ENCODE results near the gene ZNF566.

Gene ZNF566

DNA sequence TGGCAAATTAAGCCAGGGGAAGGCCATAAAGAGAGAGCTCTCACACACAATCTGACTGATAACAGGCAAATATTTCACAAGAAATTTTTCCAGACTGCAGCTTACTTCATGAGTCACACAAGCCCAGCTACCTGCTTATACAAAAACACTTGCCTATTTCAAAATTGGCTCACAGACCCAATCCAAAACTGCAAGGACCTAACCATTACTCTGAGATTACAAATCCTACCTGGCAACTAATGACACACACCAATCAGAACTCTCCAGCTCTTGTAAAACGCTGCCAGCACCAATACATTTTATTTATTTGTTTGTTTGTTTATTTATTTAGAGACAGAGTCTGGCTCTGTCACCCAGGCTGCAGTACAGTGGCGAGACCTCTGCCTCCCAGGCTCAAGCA, 52.8 kb downstream of the ZNF566 start:
- no peak for DNase-seq

DNA sequence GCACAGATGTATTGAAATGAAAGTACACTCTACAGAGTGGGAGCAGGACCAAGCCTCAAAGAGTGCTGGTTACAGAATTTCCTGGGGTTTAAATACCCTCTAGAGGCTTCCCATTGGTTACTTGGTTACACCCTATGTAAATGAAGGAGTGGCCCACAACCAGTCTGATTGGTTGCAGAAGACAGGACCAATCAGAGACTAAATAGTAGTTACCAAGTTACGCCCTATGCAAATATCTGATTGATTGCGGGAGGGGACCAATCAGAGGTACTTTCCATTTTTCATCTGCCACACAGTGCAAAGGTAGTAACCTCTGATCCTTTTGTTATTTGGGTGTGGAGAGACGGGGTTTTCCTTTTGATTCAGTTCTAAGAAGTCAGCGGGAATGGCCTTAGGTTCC, 65.4 kb downstream of the ZNF566 start:
- no peak for DNase-seq

DNA sequence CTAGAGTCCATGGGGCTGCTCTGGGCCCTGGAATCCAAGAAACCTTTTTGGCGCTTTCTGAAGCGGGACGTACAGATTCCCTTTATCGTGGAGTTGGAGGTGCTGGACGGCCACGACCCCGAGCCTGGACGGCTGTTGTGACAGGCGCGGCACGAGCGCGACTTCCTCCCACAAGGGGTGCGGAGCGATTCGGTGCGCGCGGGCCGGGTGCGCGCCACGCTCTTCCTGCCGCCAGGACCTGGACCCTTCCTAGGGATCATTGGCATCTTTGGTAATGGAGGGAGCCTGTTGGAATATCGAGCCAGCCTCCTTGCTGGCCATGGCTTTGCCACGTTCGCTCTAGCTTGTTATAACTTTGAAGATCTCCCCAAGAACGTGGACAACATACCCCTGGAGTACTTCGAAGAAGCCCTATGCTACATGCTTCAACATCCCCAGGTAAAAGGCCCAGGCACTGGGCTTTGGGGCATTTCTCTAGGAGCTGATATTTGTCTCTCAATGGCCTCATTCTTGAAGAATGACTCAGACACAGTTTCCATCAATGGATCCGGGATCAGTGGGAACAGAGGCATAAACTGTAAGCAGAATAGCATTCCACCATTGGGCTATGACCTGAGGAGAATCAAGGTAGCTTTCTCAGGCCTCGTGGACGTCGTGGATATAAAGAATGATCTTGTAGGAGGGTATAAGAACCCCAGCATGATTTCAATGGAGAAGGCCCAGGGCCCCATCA, 67.4 kb downstream of the ZNF566 start:
- DNase-seq: no peak

DNA sequence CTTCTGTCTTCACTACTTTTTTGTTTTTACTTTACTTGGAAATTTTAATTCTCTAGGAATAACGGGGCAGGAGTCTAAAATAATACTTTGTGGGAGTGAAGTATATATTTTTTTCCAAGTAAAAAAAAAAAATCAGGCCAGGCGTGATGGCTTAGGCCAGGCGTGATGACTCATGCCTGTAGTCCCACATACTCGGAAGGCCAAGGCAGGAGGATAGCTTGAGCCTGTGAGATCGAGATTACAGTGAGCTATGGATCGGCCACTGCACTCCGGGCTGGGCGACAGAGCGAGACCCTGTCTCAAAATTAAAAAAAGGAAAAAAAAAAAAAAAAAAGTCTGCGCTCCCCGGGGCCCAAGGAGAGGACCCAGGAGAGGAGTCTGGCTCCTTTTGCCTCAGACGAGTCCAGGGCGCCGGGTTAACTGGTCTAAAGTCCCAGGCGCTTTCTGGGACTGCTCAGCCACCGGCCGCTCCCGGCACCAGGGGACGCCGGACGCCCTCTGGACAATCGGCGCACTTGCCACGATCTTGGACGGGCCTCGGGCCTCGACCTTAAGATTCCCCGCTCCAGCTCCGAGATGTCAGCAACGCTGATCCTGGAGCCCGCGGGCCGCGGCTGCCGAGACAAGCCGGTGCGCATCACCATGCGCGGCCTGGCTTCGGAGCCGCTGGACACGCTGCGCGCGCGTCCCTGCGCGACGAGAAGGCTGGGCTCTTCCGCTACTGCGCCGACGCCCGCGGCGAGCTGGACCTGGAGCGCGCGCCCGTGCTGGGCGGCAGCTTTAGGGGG, 68.2 kb downstream of the ZNF566 start:
- DNase-seq: no peak

DNA sequence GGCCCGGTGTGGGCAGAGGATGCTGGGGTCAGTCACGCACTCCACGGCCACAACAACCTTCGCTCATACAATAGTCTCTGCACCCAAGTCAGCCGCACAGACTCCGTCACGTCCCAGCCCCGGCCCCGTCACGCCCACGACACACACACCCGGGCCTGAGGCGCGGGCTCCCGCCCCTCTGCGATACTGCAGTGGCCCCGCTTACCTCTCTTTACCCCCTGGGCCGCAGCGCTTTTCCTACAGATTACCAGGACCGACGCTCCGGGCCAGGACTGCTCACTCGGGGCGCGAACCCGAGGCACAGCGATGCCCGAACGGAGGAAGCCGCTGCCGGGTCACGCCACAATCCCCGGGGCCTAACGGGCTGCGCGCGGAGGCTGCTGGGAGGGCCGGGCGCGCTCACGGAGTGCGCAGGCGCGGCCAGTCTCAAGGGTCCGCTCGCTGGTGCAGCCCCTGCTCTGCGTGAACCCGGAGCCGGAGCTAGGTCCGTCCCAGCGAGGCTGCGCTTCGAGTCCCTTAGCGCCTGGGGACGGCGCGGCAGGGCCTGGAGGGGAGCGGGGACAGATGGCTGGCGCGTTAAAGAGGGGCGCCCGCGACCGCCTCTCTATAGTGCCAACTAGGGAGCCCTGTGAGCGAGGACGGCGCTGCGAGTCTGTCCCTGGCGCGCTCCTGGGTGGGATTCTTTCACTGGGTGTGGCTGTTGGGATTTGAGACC, 70.9 kb downstream of the ZNF566 start, which contains the start of gene ZFP82:
ZFP82 (minus strand) TSS at position 358 of the 715 bp plus-strand sequence. CDS start 8,855 bp downstream, outside the sequence.
- DNase-seq: no peak

DNA sequence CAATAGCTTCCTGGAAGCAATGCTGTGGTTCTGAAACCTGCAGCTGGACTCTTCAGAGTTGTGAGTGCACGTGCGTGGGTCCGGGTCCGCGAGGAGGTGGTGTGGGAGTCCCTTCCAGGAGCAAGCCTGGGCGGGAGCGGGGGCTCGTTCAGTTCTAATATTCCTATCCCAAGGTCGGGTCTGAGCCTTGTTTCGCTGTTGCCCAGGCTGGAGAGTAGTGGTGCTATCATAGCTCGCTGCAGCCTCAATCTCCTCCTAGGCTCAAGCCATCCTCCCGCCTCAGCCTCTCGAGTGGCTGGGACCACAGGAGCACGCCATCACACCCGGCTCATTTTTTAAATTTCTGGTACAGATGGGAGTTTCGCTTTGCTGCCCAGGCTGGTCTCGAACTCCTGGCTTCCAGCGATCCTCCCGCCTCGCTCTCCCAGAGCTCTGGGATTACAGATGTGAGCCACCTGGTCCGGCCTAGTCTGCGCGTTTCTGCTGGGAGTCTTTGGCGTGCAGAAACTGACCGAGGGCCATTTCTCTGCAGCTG, 71.5 kb downstream of the ZNF566 start:
- DNase-seq: no peak

DNA sequence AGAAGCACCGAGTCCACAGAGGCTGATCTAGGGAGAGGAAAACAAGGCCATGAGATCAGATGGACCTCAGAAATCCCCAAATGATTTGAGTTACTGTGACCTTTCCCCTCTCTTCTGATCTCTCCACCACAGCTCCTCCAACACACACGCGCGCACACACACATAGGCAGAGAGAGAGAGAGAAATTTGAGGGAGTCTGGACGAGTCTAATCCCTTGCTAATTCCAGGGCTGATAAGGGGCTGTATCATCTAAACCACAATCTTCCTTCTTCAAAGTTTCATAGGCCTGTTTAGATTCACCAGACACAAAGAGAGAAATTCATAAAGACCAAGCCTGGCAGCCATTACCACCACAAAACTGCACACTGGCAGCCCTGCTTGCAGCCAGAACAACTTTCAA, 79.5 kb downstream of the ZNF566 start:
- DNase-seq: no peak

DNA sequence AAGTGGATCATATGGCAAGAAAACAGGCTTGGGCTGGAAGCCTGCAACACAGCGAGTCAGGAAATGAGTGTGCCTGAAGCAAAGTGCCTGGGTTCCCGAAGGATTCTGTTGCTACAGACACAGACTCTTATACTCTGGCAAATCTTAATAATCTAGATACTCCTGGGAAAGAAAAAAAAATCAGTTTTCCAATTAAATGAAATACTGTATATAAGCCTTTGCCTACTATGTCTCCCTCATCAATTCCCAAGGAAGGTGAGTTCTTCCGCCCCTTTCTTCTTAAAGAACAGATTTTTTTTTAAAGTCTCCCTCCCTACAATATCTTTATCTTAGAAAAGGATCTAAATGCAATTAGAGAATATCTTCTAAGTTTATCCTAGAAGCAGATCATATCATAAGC, 81.3 kb downstream of the ZNF566 start:
- DNase-seq: no peak

DNA sequence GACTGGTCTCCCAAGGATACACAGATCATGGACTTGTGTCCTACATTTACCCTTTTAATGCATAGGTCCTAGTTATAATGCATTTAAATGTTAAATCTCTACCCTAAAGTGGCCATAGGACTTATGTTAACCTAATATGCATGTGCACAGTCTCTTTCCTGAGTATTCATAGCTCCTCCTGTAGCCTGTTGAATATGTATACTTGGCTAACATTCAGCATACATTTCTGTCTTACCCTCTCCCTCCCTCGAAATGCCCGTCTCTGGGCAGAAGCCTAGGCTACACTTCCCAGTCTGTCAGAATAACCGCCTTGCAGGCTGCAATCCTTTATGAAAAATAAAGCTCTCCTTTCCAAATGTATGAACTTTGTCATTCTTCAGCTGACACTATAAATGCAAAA, 84.9 kb downstream of the ZNF566 start:
- no peak for DNase-seq

DNA sequence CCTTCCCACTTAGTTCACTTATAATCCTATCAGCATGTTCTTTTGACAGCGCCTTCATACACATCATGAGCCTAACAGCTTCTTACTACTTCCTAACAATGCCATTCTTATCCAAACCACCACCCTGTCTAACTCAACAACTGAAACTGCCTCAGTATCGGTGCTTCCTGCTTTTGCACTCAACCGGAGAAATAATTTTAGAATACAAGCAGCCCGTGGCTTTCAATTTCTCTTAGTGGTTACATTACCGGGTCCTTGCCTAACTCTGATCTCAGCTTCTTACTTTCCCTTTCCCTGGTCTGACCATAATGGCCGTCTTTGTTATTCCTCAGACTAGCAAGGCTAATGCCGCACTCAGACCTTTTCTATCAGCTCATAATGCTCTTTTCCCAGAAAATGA, 87.9 kb downstream of the ZNF566 start:
- DNase-seq: no peak

DNA sequence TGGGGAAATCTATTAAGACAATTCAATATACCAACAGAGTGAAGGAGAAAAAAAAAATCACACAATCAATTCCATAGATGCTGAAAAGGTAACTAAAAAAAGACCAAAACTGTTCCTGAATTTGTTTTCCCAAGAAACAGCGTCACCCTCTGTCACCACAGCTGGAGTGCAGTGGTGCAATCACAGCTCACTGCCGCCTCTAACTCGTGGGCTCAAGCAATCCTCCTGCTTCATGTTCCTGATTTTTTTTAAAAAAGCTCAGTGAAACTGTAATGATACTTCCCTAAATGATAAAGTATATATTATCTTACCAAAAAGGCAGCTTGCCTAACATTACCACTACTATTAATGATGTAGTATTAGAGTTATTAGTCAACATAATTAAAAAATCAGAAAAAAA, 90.8 kb downstream of the ZNF566 start:
- no peak for DNase-seq

All from SHP77 (cell line).